ENCODE measurements around the gene ATP5ME.
"Not testable (repeated sequence)": the region's sequence is repeated elsewhere in the genome, so short reads cannot be mapped to it uniquely, and the experiment has no call there.

Gene ATP5ME

DNA sequence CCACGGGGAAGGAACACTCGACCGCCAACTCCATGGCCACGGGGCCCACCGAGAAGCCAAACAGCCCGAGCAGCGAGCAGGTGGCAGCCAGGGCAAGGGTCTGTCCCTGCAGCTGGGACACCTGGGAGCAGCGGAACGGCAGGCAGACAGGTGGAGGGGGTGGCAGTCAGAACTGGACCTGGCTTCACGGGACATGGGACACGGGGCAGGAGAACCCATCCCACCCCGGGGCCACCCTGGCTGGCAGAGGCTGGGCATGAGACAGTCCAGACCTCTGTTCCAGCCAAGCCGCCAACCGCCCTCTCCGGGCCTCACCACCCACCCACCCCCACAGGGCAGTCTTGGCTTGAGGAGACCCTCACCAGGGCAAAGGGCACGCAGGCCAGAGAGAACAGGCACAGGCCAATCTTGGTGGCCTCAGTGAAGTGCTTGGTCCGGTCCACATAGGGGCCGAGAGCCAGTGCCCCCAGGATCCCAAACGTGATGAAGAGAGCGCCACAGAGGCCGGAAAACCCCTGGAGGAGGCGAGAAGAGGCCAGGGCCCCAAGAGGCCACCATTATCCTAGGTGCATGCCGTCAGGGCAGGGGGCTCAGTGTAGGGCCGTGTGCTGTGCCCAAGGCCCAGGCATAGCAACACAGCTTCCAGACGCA is 9.3 kb upstream of the ATP5ME start:
- no peak for DNase-seq

DNA sequence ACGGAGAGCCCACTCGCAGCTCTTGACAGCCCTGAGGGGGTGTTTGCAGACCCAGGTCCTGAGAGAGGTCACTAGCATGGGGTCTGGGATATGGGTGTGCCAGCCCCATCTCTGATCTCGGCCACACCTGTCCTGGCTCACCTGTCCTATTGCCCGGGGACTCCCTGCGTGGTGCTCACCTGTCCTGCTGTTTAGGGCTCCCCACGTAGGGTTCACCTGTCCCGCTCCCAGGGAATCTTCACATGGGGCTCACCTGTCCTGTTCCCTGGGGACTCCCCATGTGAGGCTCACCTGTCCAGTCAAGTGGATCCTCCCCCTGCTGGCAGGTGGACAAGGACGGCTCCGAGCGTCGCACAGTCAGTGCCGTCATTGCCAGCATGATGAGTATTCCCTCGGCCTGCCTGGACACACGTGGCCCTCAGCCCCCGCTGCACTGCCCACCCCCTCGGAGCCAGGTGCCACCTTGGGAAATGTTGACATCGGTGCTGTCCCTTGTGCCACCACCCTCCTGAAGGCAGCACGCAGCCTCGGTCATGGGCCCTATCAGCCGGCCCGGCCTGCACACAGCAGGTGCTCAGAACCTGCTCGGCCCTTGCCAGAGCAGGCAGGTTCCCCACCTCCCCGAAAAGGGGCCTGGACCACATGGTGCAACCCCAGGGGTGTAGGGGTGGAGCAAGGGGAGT is 8.6 kb upstream of the ATP5ME start:
- no peak for DNase-seq

DNA sequence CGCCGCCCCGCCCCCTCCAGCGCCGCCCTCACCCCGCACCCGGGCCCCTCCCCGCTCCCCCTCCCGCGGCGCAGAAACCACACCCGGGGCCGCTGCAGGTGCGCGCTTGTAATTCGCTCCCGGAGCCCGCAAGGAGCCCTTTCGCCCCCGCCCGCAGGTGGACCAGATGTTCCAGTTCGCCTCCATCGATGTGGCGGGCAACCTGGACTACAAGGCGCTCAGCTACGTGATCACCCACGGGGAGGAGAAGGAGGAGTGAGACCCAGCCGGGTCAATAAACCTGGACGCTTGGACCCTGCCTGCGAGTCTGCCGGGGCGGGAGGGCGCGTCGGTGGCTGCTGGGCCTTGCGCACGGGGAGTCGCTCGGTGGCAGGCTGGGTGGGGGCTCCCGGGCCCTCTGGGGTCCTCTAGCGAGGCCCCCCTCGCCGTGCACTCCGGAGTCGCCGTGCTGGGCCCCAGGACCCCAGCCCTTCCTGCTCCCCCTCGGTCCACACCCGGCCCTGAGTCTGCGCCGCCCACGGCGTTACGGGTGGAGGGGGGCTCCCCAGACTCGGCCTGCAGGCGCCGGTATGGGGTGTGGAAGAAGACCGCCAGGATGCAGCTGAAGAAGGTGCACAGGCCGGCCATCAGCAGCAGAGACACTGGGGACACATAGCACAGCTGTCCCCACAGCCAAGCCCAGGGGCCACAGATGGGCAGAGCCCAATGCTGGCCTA is 7.8 kb upstream of the ATP5ME start:
- DNase-seq: no peak

DNA sequence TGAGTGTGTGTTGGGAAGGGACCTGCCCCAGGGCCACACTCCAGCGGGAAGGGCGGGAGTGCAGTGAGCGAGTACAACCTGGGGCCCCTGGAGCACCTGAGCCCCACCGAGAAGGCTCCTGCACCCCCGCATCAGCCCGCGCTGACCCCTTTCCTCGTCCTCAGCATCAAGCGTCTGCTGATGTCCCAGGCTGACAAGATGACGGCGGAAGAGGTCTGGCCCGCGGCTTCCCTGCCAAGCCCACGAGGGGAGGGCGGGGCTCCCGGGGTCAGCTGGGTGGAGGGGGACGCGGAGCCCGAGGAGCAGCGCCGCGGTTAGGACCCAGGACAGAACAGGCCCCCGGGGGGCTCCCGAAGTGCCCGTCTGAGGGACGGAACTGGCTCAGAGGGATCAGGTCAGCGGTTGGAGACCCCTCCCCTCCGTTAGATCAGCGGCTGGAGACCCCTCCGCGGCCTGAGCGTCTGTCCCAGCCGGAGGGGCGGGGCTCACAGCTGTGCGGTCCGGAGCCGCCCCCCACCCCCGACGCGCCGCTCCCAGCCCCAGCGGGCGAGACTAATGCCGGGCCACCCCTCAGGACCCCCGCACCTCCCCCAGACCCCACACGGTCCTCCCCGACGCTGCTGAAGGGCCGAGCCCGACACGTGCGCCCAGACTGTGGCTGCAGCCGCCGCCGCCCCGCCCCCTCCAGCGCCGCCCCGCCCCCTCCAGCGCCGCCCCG is 7.0 kb upstream of the ATP5ME start:
- peak in 1 of 2 experiments; percentile 45 for DNase-seq

DNA sequence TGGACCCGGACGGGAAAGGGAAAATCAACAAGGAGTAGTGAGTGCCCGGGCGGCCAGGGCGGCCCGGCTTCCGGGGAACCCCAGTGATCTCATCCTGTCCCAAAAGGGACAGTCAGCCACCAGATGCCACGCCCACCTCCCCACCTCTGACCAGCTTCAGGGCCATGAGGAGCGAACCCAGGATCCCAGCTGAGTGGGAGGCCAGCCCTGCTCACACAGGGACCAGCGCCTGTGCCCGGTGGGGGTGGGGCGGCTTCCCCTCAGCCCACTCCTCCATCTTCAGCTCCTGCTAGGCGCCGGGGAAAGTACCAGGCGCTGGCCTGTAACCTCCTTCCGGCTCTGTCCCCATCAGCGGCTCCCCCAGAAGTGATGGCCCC is 6.5 kb upstream of the ATP5ME start:
- DNase-seq: no peak

DNA sequence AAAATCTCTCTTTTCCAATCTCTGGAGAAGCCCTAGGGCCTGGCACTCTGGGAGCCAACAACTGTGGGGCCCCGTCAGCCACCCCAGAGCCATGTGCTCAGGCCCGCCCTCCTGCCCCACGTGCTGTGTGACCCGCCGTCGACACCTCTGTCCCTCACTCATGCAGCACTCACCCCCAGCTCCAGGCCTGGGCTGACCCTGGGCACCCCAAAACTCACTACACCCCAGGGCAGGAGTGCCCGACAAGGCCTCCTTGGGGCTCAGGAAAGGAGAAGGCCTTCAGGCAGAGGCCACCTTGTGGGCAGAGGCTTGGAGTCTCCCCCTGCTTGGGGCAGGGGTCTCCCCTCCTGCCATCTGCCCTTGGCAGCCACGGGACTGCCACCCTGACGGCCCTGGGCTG is 6.0 kb upstream of the ATP5ME start:
- no peak for DNase-seq

DNA sequence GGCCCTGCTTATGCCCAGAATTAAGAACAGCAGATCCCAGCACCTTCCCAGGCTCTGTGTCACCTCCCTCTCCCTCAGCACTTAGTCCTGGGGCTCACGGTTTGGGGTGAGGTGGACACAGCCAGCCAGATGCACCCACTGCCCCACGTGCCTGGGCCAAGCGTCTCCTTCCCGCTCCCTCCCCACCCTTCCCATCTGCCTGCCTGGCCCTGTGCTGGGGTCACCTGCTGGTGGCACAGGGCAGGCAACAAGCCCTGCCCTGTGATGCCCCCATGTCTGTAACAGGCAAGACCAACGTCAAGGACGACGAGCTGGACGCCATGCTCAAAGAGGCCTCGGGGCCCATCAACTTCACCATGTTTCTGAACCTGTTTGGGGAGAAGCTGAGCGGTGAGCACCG is 5.6 kb upstream of the ATP5ME start:
- no peak for DNase-seq

DNA sequence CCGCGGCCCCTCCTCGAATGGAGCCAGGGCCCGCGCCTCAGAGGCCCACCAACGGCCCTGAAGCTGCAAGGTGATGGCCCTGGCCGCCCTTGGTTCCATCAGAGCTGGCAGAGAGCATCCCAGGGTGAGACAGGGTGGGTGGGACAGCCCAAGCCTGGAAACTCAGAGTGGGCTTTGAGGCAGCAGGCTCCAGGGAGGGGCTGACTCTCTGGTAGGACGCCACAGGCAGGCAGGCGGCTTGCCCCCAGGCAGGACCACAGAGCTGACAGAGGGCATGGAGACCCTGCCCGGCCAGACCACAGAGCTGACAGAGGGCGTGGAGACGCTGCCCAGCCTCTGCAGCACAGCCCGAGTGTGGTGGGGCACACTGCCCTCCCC is 5.0 kb upstream of the ATP5ME start:
- no peak for DNase-seq

DNA sequence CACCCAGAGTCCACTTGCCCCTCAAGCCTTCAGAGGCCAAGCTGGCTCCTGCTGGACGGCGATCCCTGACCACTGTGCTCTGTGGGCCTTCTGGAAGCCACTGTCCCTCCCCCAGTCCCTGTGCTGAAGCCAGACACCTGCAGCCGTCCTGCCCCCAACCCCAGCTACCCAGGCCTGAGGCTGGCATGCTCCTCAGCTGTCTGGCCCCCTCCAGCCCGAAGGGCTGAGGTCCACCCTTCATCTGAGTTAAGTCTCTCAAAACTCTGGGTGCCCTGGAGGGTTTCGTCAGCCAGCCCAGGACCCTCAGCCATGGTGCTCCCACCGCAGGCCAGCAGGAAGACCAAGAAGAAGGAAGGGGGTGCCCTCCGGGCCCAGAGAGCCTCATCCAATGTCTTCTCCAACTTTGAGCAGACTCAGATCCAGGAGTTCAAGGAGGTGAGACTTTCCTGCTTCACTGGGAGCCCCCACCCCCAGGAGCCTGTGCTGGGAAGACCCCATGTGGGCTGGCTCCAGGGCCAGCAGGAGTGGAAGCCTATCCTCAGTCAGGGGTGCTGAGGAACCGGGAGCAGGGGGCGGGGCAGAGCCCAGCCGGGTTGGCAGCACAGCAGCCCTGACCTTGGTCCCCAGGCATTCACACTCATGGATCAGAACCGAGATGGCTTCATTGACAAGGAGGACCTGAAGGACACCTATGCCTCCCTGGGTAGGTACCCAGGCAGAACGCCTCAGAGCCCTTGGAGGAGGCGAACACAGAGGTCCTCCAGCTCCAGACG is 4.4 kb upstream of the ATP5ME start:
- DNase-seq: no peak

DNA sequence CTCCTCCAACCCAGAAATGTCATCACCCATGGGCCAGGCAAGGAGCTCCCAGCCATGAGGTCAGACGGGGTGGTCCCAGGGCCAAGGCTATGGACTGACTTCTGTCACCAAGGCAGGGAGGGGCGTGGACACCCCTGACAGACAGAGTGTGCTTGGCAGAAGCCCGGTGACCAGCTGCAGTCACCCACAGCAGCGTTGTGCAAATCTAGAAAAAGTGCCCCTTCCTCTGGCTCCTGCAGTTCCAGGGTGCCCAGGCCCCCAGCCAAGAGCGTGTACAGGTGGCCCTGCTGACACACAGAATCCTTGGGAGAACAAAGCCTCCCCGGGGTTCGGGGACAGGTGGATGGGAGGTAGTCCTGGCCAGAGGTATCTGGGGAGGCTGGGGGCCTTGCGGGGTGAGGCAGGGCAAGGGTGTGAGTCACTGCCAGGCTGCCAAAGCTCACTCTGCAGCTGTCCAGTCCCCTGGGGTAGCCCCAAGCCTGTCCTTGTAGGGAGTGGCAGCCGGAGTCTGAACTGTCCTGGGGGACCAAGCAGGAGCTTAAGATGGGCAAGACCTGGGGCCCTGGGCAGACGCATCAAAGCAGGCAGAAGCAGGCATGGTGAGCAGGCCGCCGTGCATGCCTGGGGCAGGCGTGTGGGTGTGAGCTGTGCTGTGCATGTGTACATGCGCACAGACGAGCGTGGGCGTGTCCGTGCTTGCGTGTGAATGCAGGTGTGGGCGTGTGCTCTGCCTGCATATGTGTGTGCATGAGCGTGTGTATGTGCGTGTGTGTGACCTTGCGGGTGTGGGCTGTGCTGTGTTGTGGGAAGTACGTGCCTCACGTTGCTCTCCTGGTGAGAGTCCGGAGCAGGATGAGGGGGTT is 3.6 kb upstream of the ATP5ME start:
- peak in 1 of 2 experiments; percentile 46 for DNase-seq

DNA sequence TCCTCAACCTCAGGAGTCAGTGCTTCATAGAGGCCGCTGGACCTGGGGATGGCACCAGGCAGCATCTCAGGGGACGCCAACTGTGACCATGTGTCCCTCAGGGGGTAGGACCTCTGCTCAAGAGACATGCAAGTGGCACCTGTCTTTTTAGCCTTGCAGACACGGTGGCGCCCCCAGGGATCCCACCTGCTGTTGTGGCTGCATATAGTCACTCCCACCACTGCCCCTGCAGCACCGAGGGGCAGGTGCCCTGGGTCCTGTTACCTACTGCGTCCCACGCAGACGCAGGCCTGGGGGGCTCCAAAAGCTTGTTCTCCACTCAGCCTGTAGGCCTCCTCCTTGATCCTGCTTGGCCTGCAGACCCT is 2.8 kb upstream of the ATP5ME start:
- no peak for DNase-seq

DNA sequence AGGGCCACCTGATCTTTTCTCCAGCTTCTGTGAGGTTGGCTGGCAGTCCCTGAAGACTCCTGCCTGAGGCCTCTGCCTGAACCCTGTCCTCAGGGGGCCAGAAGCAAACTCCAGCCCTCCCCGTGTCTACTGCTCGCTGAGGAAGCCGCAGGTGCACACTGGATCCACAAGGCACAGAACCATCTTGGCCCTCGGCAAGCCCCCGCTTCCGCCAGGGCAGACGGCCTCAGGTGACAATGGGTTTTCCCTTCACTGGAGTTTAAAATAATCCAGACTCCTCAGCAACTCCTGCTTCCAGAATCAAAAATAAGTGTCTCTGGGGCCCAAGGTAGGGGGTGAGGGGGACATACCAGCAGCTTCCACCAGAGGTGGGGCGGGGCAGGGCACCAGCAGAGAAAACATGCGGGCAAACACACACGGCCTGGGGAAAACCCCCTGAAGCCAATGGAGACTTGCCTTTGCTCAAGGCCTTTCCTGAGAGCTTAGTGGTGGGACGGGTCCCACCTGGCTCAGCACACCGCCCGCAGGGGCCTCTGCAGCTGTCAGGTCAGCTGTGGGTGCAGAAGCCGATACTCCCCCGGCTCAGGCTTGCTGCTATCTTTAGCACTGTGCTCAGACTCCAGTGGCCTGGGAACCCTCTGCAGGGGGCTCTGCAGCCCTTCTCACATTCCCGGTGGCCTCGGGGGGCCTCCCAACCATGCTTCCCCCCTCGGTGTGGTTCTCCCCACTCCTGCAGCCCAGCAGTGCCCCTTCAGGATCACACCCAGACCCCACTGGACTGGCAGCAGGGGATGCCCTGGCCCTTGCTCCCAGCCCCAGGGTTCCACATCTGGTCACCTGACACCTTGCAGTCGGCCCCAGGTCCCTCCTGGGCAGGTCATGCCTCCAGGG is 2.1 kb upstream of the ATP5ME start:
- no peak for DNase-seq

DNA sequence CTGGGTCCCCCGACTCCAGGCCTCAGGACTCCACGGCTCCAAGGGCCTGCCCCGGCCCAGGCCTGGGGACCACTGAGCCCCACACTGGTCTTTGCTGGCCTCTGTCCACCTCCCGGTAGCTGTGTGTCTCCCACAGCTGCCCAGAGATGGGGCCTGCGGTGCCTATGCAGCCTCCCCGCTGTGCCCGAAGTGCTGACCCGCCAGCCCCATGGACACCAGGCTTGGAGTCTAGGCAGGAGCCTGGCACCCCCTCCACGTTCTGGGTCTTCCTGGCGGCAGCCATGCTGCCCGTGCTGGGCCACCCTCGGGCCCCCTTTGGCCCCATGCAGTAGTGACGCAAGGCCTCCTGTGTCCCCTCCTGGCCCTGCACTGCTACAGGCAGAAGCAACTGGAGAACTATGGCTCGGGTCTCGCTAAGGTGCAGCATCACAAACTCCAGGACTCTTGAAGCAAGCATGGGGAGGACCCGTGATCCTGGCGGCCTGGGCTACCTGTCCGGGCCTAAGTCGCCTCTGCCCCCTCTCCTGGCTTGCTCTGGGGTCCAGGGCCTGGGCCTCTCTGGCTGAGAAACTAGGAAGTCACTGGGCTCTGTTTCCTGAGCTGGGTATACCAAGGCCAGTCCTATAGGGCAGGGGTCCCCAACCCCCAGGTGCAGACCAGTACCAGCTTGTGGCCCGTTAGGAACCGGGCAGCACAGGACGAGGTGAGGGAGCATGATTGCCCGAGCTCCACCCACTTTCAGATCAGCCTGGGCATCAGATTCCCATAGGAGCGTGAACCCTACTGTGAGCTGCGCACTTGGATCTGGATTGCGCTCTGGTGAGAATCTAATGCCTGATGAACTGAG is 1.2 kb upstream of the ATP5ME start:
- DNase-seq: no peak

DNA sequence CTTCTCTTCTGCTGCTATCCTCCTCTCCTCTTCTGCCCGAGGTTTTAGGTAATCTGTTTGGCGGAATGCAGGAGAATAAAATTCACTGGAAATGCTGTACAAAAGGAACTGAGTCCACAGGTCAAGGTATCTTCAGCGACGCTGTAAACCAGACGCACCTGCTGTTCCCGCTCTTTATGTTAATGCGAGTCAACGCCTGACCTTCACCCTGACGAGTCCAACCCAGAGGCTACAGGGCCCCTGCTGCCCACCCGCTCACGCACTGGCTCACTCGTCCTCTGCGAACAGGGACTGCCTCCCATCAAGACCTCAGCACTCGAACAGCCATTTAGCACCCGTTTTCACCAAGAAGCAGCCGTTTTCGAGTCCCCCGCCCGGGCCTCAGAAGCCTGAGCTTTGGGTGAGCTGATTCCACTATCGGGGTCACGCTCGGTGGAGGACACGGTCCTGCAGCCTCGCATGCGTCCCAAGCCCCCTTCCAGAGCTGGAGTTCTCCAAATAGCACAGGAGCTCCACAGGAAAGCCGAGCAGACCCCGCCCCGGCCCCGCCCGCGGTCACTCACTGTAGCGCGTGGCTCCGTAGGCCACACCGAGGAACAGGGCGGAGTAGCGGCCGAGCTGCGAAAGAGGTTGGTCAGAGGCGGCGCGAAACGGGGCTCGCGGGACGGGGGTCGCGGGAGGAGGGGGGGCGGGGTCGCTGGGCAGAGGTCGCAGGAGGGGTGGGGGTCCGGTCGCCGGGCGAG is 556 bp downstream of the ATP5ME start:
- no peak for DNase-seq

DNA sequence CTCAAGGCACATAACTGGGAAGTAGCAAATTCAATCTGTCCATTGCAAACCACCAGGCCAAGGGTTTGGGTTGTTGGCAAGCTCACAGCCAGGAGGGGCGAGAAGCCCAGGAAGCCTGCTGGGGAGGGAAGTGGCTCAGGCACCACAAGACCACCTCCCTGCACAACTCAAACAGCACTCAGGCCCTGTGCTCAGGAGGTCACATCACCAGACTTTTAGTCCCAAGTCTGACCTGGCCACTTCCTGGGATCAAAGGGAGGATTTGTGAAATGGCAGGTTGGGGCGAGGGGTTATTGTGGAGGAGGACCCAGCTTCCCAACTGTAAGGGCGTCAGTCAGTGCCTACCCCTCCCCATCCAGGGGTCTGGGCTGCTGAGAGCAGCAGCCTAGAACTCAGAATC is 2.3 kb downstream of the ATP5ME start:
- no peak for DNase-seq

DNA sequence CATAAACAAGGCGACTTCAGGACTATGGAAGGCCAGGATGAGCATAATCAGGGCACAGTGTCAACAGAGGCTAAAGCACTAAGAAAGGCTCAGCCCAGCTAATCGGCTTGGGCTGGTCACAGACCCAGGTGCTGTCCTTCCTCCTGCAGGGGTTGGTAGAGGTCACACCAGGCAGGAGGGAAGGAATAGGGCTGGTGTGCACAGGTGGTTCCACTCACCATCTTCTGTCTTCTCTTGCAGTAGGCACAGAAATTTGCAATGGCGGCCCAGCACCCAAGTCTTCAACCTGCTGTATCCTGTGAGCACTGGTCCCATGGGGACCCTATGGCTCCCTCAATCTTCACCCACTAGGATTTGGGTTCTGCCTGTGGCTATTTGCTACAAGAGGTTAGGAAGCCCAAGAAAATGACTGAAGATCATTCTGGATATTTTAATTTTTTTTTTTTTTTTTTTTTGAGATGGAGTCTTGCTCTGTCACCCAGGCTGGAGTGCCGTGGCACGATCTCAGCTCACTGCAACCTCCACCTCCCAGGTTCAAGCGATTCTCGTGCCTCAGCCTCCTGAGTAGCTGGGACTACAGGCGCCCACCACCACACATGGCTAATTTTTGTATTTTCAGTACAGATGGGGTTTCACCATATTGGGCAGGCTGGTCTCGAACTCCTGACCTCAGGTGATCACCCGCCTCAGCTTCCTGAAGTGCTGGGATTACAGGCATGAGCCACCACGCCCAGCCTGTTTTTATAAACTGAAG is 4.1 kb downstream of the ATP5ME start:
- not testable (repeated sequence) for DNase-seq

DNA sequence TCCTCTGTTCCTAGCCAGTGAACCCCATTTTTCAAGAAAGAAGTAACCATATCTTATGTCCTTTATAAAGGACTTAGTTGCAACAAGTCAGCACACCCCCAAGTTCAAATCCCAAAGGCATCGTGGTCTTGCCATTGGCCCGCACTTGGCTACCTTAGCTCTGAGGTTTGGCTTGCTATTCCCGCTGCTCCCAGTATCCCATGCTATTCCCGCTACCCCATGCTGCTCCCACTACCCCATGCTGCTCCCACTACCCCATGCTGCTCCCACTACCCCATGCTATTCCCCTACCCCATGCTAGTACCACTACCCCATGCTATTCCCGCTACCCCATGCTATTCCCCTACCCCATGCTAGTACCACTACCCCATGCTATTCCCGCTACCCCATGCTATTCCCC is 5.9 kb downstream of the ATP5ME start:
- DNase-seq: not testable (repeated sequence)

DNA sequence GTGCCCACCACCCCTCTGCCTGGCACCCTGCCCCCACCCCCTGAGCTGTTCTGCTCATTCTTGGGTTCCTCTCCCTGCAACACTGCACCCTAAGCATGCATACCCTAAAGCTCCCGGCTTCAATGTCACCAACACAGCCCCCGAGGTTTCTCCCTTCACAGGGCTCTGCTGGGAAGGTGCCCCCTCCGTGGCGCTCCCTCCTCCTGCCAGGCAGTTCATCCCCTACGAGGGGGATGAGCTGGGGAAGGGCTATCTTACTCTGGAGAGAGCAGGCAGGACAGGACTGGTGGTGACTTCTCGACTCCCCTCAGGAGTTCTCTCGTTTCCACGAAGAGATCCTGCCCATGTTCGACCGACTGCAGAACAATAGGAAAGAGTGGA is 6.5 kb downstream of the ATP5ME start:
- no peak for DNase-seq

All from stimulated activated CD4-positive, alpha-beta T cell treated with anti-CD3 and anti-CD28 coated beads, Interleukin-4, amount 100 ng/mL, for 4 hours (primary cell).